IMR-90 (cell line): ENCODE measurements around the gene BTBD9. TPM values are rescaled to one million over a fixed set of nuclear protein-coding genes. Genes with fewer than 3 reads are reported as not detected.
A peak's percentile ranks its signal among the peaks of the same experiment; 100 is the strongest.

ENCODE experiments used
- ATAC-seq: fragments of 200-7000 bp; cut with Tn5 transposase; 2 replicates; pipeline ENCODE4 v1.9.1; 2020; ENCODE audit warnings: low read depth, mild to moderate bottlenecking, moderate library complexity
- BruUV-seq: library from RNA; stranded (reverse); fragments of 400-500 nt; replicated peaks from 2 replicates; lab custom pipeline; 2021; lab: Mats Ljungman, UMichigan
- CTCF ChIA-PET: fragments of 300-600 bp; formaldehyde crosslinking; extraction: SDS; loops from one replicate; lab custom pipeline; 2021; ENCODE audit warnings: antibody characterized with exemption; lab: Yijun Ruan, JAX
- POLR2A ChIA-PET: fragments of 300-600 bp; sonication (Branson Sonifier 250); formaldehyde crosslinking; loops from one replicate; lab custom pipeline; 2022; ENCODE audit warnings: antibody characterized with exemption; ENCODE audit not compliant: unreplicated experiment; lab: Charles Lee
- DNase-seq: peaks from one replicate; pipeline ENCODE4 v3.0.0; 2013
- H2AFZ ChIP-seq: replicated peaks from 2 replicates; pipeline ENCODE3; 2013; ENCODE audit warnings: low read length, mild to moderate bottlenecking; ENCODE audit not compliant: poor library complexity
- H2AK5ac ChIP-seq: 2 replicates; pipeline ENCODE4 v1.6.1; 2013; ENCODE audit warnings: low read depth, low read length, inconsistent platforms
- H2AK9ac ChIP-seq: replicated peaks from 2 replicates; pipeline ENCODE3; 2013; ENCODE audit warnings: mild to moderate bottlenecking, low read depth, low read length, moderate library complexity; ENCODE audit not compliant: poor library complexity
- H2BK120ac ChIP-seq: 2 replicates; pipeline ENCODE4 v1.6.1; 2013; ENCODE audit warnings: low read depth, low read length, inconsistent platforms
- H2BK15ac ChIP-seq: 3 replicates; pipeline ENCODE4 v1.6.1; 2013; ENCODE audit warnings: low read depth, low read length, inconsistent platforms
- H2BK20ac ChIP-seq: 2 replicates; pipeline ENCODE4 v1.6.1; 2013; ENCODE audit warnings: low read depth, mild to moderate bottlenecking, inconsistent platforms, low read length, moderate library complexity
- H2BK5ac ChIP-seq: 2 replicates; pipeline ENCODE4 v1.6.1; 2013; ENCODE audit warnings: mild to moderate bottlenecking, low read depth, low read length, inconsistent platforms; ENCODE audit not compliant: poor library complexity, severe bottlenecking
- H3K14ac ChIP-seq: replicated peaks from 2 replicates; pipeline ENCODE4 v1.6.1; 2013; ENCODE audit warnings: low read depth, low read length, inconsistent platforms
- H3K18ac ChIP-seq: 2 replicates; pipeline ENCODE4 v1.6.1; 2013; ENCODE audit warnings: low read depth, low read length, control low read depth
- H3K23ac ChIP-seq: 2 replicates; pipeline ENCODE4 v1.6.1; 2013; ENCODE audit warnings: low read depth, low read length, inconsistent platforms
- H3K27ac ChIP-seq: 2 replicates; pipeline ENCODE4 v1.5.1; 2013; ENCODE audit warnings: mild to moderate bottlenecking, control low read depth, low read length; ENCODE audit not compliant: insufficient read depth
- H3K27me3 ChIP-seq: 2 replicates; pipeline ENCODE4 v1.6.1; 2013; ENCODE audit warnings: low read length; ENCODE audit not compliant: control insufficient read depth, insufficient read depth
- H3K36me3 ChIP-seq: 2 replicates; pipeline ENCODE4 v1.6.1; 2013; ENCODE audit warnings: low read length, mixed read lengths; ENCODE audit not compliant: control insufficient read depth, insufficient read depth
- H3K4ac ChIP-seq: 2 replicates; pipeline ENCODE4 v1.6.1; 2013; ENCODE audit warnings: low read depth, low read length, inconsistent platforms
- H3K4me1 ChIP-seq: 2 replicates; pipeline ENCODE4 v1.6.1; 2013; ENCODE audit warnings: low read length, mixed read lengths; ENCODE audit not compliant: control insufficient read depth, insufficient read depth
- H3K4me2 ChIP-seq: 2 replicates; pipeline ENCODE4 v1.6.1; 2013; ENCODE audit warnings: low read depth, mild to moderate bottlenecking, control low read depth, low read length, moderate library complexity
- H3K4me3 ChIP-seq: 2 replicates; pipeline ENCODE4 v1.5.1; 2013; ENCODE audit warnings: low read depth, mild to moderate bottlenecking, control low read depth, low read length, moderate library complexity; ENCODE audit not compliant: insufficient read depth
- H3K56ac ChIP-seq: 2 replicates; pipeline ENCODE4 v1.6.1; 2013; ENCODE audit warnings: low read length, inconsistent platforms; ENCODE audit not compliant: insufficient read depth; ENCODE audit errors: extremely low read depth
- H3K79me1 ChIP-seq, 2 experiments: 2 replicates each; pipeline ENCODE4 v1.6.1; 2013; ENCODE audit warnings: low read length in 2 of 2, inconsistent platforms in 1 of 2, low read depth in 1 of 2
- H3K9ac ChIP-seq: 2 replicates; pipeline ENCODE4 v1.6.1; 2013; ENCODE audit warnings: low read depth, low read length, control low read depth
- H3K9me1 ChIP-seq: 2 replicates; pipeline ENCODE4 v1.6.1; 2013; ENCODE audit warnings: low read length, inconsistent platforms; ENCODE audit not compliant: insufficient read depth
- H3K9me3 ChIP-seq: 2 replicates; pipeline ENCODE4 v1.6.1; 2013; ENCODE audit warnings: low read length; ENCODE audit not compliant: control insufficient read depth, insufficient read depth
- H4K20me1 ChIP-seq: 2 replicates; pipeline ENCODE4 v1.6.1; 2013; ENCODE audit warnings: low read length, inconsistent platforms; ENCODE audit not compliant: insufficient read depth
- H4K5ac ChIP-seq: 2 replicates; pipeline ENCODE4 v1.6.1; 2013; ENCODE audit warnings: mild to moderate bottlenecking, low read depth, low read length, control low read depth
- H4K8ac ChIP-seq, 2 experiments: 2 replicates each; pipeline ENCODE4 v1.6.1; 2013; ENCODE audit warnings: low read depth in 2 of 2, low read length in 2 of 2, control low read depth in 1 of 2, inconsistent platforms in 1 of 2
- H4K91ac ChIP-seq: 2 replicates; pipeline ENCODE4 v1.6.1; 2013; ENCODE audit warnings: low read depth, low read length, inconsistent platforms; ENCODE audit not compliant: insufficient read depth
- MAFK ChIP-seq: IDR thresholded peaks from 2 replicates; pipeline ENCODE4 v1.6.1; 2012; ENCODE audit warnings: low read depth, low read length, improper control_type of control experiment
- RAD21 ChIP-seq: IDR thresholded peaks from 2 replicates; pipeline ENCODE4 v1.6.1; 2012; ENCODE audit warnings: low read length, improper control_type of control experiment
- RFX5 ChIP-seq: IDR thresholded peaks from 2 replicates; pipeline ENCODE4 v1.8.0; 2012; ENCODE audit warnings: low read depth, mild to moderate bottlenecking, low read length, moderate library complexity
- WGBS, 2 experiments: methylation state at CpG; one replicate each; pipeline versions ENCODE4 v1.1.5 to v1.1.7; 2013; ENCODE audit warnings: missing lambda C conversion rate in 2 of 2; ENCODE audit not compliant: insufficient read length in 1 of 2; ENCODE audit errors: extremely low coverage in 2 of 2; 5-methylcytosine and 5-hydroxymethylcytosine counted together
- dilution Hi-C: fragments of 300-500 bp; cut with HindIII; formaldehyde crosslinking; loops from one replicate; pipeline ENCODE4 v1.14.3; 2018; ENCODE audit warnings: low sequenced_read_pairs; ENCODE audit not compliant: unreplicated experiment
- in situ Hi-C: fragments of 300-500 bp; cut with MboI; formaldehyde crosslinking; loops from 3 replicates; pipeline ENCODE4 v1.14.3; 2019; ENCODE audit warnings: low sequenced_read_pairs, inconsistent platforms, mixed read lengths
- intact Hi-C: fragments of 100-400 bp; cut with micrococcal nuclease; formaldehyde crosslinking; loops from 2 replicates; pipeline ENCODE4 v1.10.0; 2022
- polyA plus RNA-seq, 3 experiments: library from polyadenylated mRNA; depleted of rRNA; stranded (reverse); fragments of >200 nt; gene quantifications; 2 replicates each; pipeline ENCODE4 v1.2.3, GENCODE V29; 2012; ENCODE audit warnings: low replicate concordance in 1 of 3
- total RNA-seq: library from RNA; depleted of rRNA; stranded (reverse); fragments of >200 nt; gene quantifications from 2 replicates; pipeline ENCODE4 v1.2.3, GENCODE V29; 2012

BTBD9 gene
- total and polyA plus RNA-seq, 2 of the 4 experiments (the other 2 are of a cell fraction), result 4.1 to 22.0 TPM

- Histone ChIP-seq H3K79me1 (no peaks in the 10 kb centered on the region; a peak in 1 of 4 replicates), H3K9ac (no peak overlapping the region), H3K18ac (no peak overlapping the region), H2BK15ac (no peak overlapping the region), H2BK5ac (no peak overlapping the region), H3K4me2 (no peak overlapping the region), H3K4ac (no peak overlapping the region), H3K9me1 (no peaks in the 10 kb centered on the region), H3K23ac (no peak overlapping the region), H4K91ac (no peak overlapping the region), H4K20me1 (no peaks in the 10 kb centered on the region), H4K5ac (no peak overlapping the region), H2AFZ (no peak overlapping the region), H3K4me3 (no peak overlapping the region), H3K14ac (no peak overlapping the region), H4K8ac (no peak overlapping the region), H2AK5ac (no peak overlapping the region), H3K56ac (no peak overlapping the region), H3K4me1 (peaks cover 3% of the 10 kb centered on the region), H3K36me3 (no peaks in the 10 kb centered on the region), H2BK120ac (no peak overlapping the region), H3K9me3 (no peaks in the 10 kb centered on the region), H2BK20ac (no peak overlapping the region), H3K27me3 (no peaks in the 10 kb centered on the region), H2AK9ac (no peak overlapping the region), H3K27ac (no peak overlapping the region)
- WGBS, 2 experiments, result no CpG with 5 or more reads among the region's 2 CpGs
- ATAC-seq (no peak), DNase-seq (no peak)
- dilution Hi-C loops (no loop called here), in situ Hi-C loops (no loop called here), intact Hi-C loops (no loop called here)
- no peak for TF ChIP-seq RAD21
- no peak for TF ChIP-seq RFX5
- TF ChIP-seq MAFK, result 0 out of 2 replicates have a peak, but pooled peaks have one; percentile 38
- BruUV-seq, result no TSS peak
- CTCF ChIA-PET, result interaction anchor here (1.2 kb wide), 1 partner anchor 8 kb away, joined by 3 read pairs; no protein-coding TSS in a partner anchor
- POLR2A ChIA-PET, result no interaction called here
These were observed 263.8 kb downstream of the BTBD9 start for GRCh38 chr6:38375937-38376336.
